GM21576 (cell line): ENCODE results near the gene ATAD1.
"Not testable (repeated sequence)": the region's sequence is repeated elsewhere in the genome, so short reads cannot be mapped to it uniquely, and the experiment has no call there.

ENCODE experiments used
- ATAC-seq: cut with Tn5 transposase; IDR thresholded peaks from one replicate; pipeline ENCODE4 v1.9.1; 2021; ENCODE audit warnings: mild to moderate bottlenecking, moderate library complexity; ENCODE audit not compliant: unreplicated experiment

ATAD1 gene

GRCh38 chr10:87846711-87847110 is 28.7 kb upstream of the ATAD1 start:
- ATAC-seq: not testable (repeated sequence)

GRCh38 chr10:87846023-87846422 is 28.0 kb upstream of the ATAD1 start:
- ATAC-seq: no peak

DNA sequence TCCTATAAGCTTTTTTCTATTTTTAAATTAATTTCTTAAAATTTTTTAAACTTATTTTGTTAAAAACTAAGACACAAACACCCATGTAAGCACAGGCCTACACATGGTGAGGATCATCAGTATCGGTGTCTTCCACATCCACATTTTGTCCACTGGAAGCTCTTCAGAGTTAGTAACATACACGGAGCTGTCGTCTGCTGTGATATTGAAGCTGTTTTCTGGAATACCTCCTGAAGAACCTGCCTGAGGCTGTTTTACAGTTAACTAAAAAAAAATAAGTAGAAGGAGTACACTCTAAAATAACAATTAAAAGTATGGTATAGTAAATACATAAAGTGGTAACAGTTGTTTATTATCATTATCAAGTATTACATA is 27.6 kb upstream of the ATAD1 start:
- no peak for ATAC-seq

- ATAC-seq: no peak
Observed at GRCh38 chr10:87844837-87845623, 27.0 kb upstream of the ATAD1 start.

DNA sequence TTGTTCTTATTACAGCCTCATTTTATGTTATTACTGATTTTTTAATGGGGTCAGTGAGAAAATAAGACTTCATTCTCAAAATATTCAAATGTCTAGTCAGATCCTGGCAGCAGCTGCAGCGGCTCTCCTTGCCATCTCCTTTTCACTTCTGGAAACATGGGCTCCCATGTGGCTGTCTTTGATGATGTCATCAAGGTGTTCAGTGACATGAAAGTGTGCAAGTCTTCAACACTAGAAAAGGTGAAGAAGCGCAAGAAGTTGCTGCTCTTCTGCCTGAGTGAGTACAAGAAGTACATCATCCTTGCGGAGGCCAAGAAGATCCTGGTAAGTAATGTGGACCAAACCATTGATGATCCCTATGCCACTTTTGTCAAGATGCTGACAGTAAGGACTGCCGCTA is 25.7 kb upstream of the ATAD1 start:
- ATAC-seq: no peak

GRCh38 chr10:87842776-87843497 is 24.9 kb upstream of the ATAD1 start:
- no peak for ATAC-seq

GRCh38 chr10:87842220-87842641 is 24.2 kb upstream of the ATAD1 start:
- no peak for ATAC-seq

DNA sequence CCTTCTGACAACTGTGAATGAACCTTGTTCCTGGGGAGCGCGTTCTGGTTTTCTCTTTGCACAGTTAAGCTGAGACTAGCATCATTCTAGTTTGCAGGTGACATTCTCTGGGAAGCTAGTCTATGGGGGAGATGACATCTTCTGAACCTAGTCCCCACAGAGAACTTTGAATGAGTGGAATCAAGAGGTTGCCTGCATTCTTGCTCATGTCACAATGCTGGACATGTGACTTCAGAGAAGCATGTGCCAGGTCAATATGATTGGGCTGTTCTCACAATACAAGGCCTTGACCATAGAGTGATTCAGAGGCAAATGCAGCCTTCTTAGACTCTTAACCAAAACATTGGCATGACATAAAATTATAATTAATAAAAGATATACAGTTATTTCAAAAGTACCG is 23.2 kb upstream of the ATAD1 start:
- no peak for ATAC-seq

GRCh38 chr10:87838650-87839049 is 20.6 kb upstream of the ATAD1 start:
- ATAC-seq: no peak

DNA sequence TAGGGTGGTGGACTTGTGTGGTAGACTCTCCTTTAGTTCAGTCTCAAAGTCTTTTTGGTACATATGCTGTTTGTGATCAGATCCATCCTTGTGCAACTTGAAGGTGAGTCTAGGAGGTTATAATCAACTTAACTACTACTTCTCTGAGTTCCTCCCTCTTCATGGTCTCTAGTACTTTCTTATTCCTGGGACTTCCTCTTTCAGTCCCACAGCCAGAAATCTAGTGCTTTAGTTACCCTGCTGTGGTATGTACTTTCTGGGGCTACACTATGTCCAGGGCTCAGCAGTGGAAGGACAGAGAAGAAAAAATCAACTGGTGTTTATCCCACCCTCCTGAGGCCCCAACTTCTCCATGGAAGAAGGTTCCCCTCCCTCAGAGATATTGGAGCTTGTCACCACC is 19.4 kb upstream of the ATAD1 start:
- peak; percentile 56 for ATAC-seq

- ATAC-seq: no peak
Observed at GRCh38 chr10:87836098-87836497, 18.1 kb upstream of the ATAD1 start.

DNA sequence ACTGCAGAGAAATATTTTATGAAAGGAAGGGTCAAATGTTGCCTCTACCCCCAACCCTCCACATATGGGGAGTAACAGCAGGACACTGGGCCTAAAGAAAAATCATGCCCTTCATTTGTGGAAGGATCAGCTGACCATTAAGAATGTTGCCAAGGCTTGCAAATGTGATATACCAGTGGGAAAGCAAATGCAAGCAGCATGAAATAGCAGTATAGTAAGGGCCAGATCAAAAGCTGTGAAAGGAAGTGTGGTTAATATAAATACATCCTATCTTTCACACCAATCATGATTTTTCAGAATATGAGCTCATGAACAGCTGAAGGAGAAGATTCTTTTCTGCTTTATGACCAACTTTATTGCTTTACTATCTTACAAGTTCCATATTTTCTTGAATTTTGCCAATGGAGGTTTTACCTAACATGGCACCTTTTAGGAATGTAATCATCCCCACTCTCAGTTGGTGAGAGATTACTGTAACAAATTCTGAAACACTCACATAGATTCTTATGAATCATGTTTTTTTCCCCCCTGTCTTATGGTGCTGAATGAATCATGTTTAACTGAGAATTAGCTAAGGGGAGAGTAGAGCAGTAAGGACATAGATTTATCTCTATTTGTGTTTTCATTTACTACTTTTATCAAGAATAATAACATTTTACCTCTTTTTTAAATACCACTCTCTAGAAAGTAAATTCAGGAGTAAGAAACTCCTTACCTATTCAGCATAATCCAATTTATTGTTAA is 12.1 kb upstream of the ATAD1 start:
- ATAC-seq: no peak

- ATAC-seq: not testable (repeated sequence)
Observed at GRCh38 chr10:87829051-87829450, 11.0 kb upstream of the ATAD1 start.

- ATAC-seq: no peak
Observed at GRCh38 chr10:87827681-87828080, 9.7 kb upstream of the ATAD1 start.

- ATAC-seq: no peak
Observed at GRCh38 chr10:87826653-87827052, 8.6 kb upstream of the ATAD1 start.

DNA sequence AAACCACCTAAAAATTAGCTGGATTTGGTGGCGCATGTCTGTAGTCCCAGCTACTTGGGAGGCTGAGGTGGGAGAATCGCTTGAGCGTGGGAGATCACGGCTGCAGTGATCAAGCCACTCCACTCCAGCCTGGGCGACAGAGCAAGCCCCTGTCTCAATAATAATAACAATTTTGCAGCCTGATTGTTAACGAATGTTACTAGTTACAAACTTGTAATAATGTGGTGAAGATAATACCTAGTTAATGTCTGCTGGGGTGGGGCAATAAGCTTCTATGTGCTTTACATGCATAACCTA is 1.2 kb upstream of the ATAD1 start:
- no peak for ATAC-seq

- peak; percentile 57 for ATAC-seq
Observed at GRCh38 chr10:87818505-87819288, 671 bp upstream of the ATAD1 start.

GRCh38 chr10:87816898-87817608 is 973 bp downstream of the ATAD1 start:
- no peak for ATAC-seq

DNA sequence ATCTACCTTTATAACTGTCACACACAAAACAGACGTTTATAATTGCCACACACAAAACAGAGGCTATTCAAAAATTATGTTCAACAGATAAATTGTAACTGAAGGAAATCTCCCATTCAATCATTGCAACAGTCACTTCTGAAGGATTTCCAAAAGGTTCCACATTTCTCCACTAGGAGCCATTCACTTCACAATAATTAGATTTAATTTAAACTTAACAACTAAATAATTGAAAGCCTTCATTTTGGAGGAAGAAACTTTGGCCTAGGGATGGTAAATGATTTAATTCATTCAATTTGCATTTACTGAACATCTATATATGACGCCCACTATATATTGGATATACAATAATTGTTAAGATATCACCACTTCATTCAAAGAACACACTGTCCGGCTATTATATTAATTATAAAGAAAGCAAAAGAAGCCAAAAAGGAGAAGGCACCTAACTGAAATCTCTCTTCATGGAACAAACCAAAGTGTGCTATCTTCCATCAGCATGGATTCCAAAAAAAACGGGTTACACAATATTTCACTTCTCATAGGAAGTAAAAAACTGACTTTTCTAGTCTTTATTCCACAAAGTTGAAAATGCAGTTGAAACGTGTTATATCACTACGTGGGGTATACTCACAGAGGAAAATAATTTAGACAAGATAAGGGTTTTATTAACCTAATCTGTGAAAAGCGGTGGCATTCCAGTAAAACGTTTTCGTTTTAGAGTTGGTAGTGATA is 1.7 kb downstream of the ATAD1 start:
- no peak for ATAC-seq
